GM21528 (cell line): Measurements from ENCODE around the gene ACR.
A peak's percentile ranks its signal among the peaks of the same experiment; 100 is the strongest.
"Not testable (repeated sequence)": the region's sequence is repeated elsewhere in the genome, so short reads cannot be mapped to it uniquely, and the experiment has no call there.

Source experiments
- ATAC-seq: cut with Tn5 transposase; IDR thresholded peaks from one replicate; pipeline ENCODE4 v1.9.1; 2021; ENCODE audit warnings: mild to moderate bottlenecking, moderate library complexity; ENCODE audit not compliant: unreplicated experiment, low FRiP score

ACR gene

GRCh38 chr22:50759597-50760341 lies 21.8 kb downstream of the ACR start:
- not testable (repeated sequence) for ATAC-seq

GRCh38 chr22:50761829-50762228 lies 23.8 kb downstream of the ACR start:
- ATAC-seq: not testable (repeated sequence)

GRCh38 chr22:50764288-50764687 lies 26.3 kb downstream of the ACR start:
- ATAC-seq: not testable (repeated sequence)

- not testable (repeated sequence) for ATAC-seq
Observed at GRCh38 chr22:50775132-50775531, 37.1 kb downstream of the ACR start.

GRCh38 chr22:50777631-50778030 lies 39.6 kb downstream of the ACR start:
- not testable (repeated sequence) for ATAC-seq

- ATAC-seq: not testable (repeated sequence)
Observed at GRCh38 chr22:50780244-50780643, 42.2 kb downstream of the ACR start.

GRCh38 chr22:50782253-50782652 lies 44.2 kb downstream of the ACR start:
- ATAC-seq: not testable (repeated sequence)

GRCh38 chr22:50783033-50783879 lies 45.3 kb downstream of the ACR start, which contains the start of gene RABL2B:
TSS of gene RABL2B (minus strand) at chr22:50783636. CDS start at chr22:50782294, 1,342 bp downstream.
- ATAC-seq: peak; percentile 95

- peak; percentile 34 for ATAC-seq
Observed at GRCh38 chr22:50783880-50784276, 45.9 kb downstream of the ACR start.

GRCh38 chr22:50785289-50785688 lies 47.3 kb downstream of the ACR start:
- not testable (repeated sequence) for ATAC-seq

GRCh38 chr22:50786936-50787335 lies 48.9 kb downstream of the ACR start:
- not testable (repeated sequence) for ATAC-seq
